HG02642 (cell line): Measurements from ENCODE around the gene OIT3.
"Not testable (repeated sequence)": the region's sequence is repeated elsewhere in the genome, so short reads cannot be mapped to it uniquely, and the experiment has no call there.

Experiments
- ATAC-seq: cut with Tn5 transposase; IDR thresholded peaks from one replicate; pipeline ENCODE4 v1.9.1; 2021; ENCODE audit warnings: mild to moderate bottlenecking; ENCODE audit not compliant: unreplicated experiment, poor library complexity

OIT3 gene

GRCh38 chr10:72898616-72899015, 5.1 kb downstream of the OIT3 start:
- no peak for ATAC-seq

GRCh38 chr10:72899545-72899944, 6.0 kb downstream of the OIT3 start:
- no peak for ATAC-seq

- ATAC-seq: not testable (repeated sequence)
Observed at GRCh38 chr10:72903941-72904446, 10.5 kb downstream of the OIT3 start.

- ATAC-seq: no peak
Observed at GRCh38 chr10:72904806-72905205, 11.3 kb downstream of the OIT3 start.

GRCh38 chr10:72906446-72906845, 12.9 kb downstream of the OIT3 start:
- no peak for ATAC-seq

- no peak for ATAC-seq
Observed at GRCh38 chr10:72910705-72911104, 17.2 kb downstream of the OIT3 start.

- no peak for ATAC-seq
Observed at GRCh38 chr10:72911758-72912157, 18.2 kb downstream of the OIT3 start.

- ATAC-seq: no peak
Observed at GRCh38 chr10:72912736-72913135, 19.2 kb downstream of the OIT3 start.

- no peak for ATAC-seq
Observed at GRCh38 chr10:72913287-72913686, 19.7 kb downstream of the OIT3 start.

GRCh38 chr10:72917201-72917600, 23.7 kb downstream of the OIT3 start:
- ATAC-seq: not testable (repeated sequence)

GRCh38 chr10:72917803-72918332, 24.3 kb downstream of the OIT3 start:
- ATAC-seq: not testable (repeated sequence)

- ATAC-seq: no peak
Observed at GRCh38 chr10:72918352-72918751, 24.8 kb downstream of the OIT3 start.

- ATAC-seq: not testable (repeated sequence)
Observed at GRCh38 chr10:72921147-72921683, 27.7 kb downstream of the OIT3 start.

- no peak for ATAC-seq
Observed at GRCh38 chr10:72924351-72924750, 30.8 kb downstream of the OIT3 start.

GRCh38 chr10:72925951-72926465, 32.5 kb downstream of the OIT3 start:
- ATAC-seq: no peak

- no peak for ATAC-seq
Observed at GRCh38 chr10:72927485-72927884, 33.9 kb downstream of the OIT3 start.

GRCh38 chr10:72928798-72929197, 35.3 kb downstream of the OIT3 start:
- no peak for ATAC-seq

- ATAC-seq: no peak
Observed at GRCh38 chr10:72930276-72930675, 36.7 kb downstream of the OIT3 start.

GRCh38 chr10:72932259-72933015, 38.9 kb downstream of the OIT3 start:
- no peak for ATAC-seq

- ATAC-seq: no peak
Observed at GRCh38 chr10:72935361-72935760, 41.8 kb downstream of the OIT3 start.

GRCh38 chr10:72943498-72944234, 50.1 kb downstream of the OIT3 start:
- no peak for ATAC-seq
